MM.1S (cell line): ENCODE data around the gene NOD1.
A peak's percentile ranks its signal among the peaks of the same experiment; 100 is the strongest.
"Not testable (repeated sequence)": the region's sequence is repeated elsewhere in the genome, so short reads cannot be mapped to it uniquely, and the experiment has no call there.

Experiments used
- DNase-seq: peaks from one replicate; pipeline ENCODE4 v3.0.0-alpha.2; 2015
- H2AFZ ChIP-seq: fragments of 300-600 bp; sonication (generic); 2 replicates; pipeline ENCODE4 v1.6.0; 2016; ENCODE audit warnings: antibody characterized with exemption, low read length
- H3F3A ChIP-seq: fragments of 300-600 bp; sonication (generic); 2 replicates; pipeline ENCODE4 v1.6.1; 2016; ENCODE audit warnings: mild to moderate bottlenecking, antibody characterized with exemption, low read length, moderate library complexity, mixed read lengths; ENCODE audit not compliant: insufficient read depth
- H3K27ac ChIP-seq: fragments of 300-600 bp; sonication (generic); 2 replicates; pipeline ENCODE4 v1.5.1; 2016; ENCODE audit warnings: mild to moderate bottlenecking, low read length
- H3K27me3 ChIP-seq: fragments of 300-600 bp; sonication (generic); replicated peaks from 2 replicates; pipeline ENCODE4 v1.6.0; 2016; ENCODE audit warnings: low read length; ENCODE audit not compliant: insufficient read depth
- H3K36me3 ChIP-seq: fragments of 300-600 bp; sonication (generic); replicated peaks from 2 replicates; pipeline ENCODE4 v1.6.1; 2016; ENCODE audit warnings: mild to moderate bottlenecking, low read length, mixed read lengths; ENCODE audit not compliant: insufficient read depth
- H3K4me1 ChIP-seq: fragments of 300-600 bp; sonication (generic); 2 replicates; pipeline ENCODE4 v1.6.1; 2016; ENCODE audit warnings: low read length, mixed read lengths
- H3K4me2 ChIP-seq: fragments of 300-600 bp; sonication (generic); 2 replicates; pipeline ENCODE4 v1.6.0; 2016; ENCODE audit warnings: low read depth, low read length
- H3K4me3 ChIP-seq: fragments of 300-600 bp; sonication (generic); 2 replicates; pipeline ENCODE4 v1.5.1; 2016; ENCODE audit warnings: low read length, mixed read lengths
- H3K79me2 ChIP-seq: fragments of 300-600 bp; sonication (generic); 2 replicates; pipeline ENCODE4 v1.6.1; 2016; ENCODE audit warnings: mixed run types, low read length, mixed read lengths
- H3K9ac ChIP-seq: fragments of 300-600 bp; sonication (generic); 2 replicates; pipeline ENCODE4 v1.6.1; 2016; ENCODE audit warnings: low read length, mixed read lengths
- H3K9me2 ChIP-seq: fragments of 300-600 bp; sonication (generic); replicated peaks from 2 replicates; pipeline ENCODE4 v1.6.1; 2016; ENCODE audit warnings: mild to moderate bottlenecking, low read length, mixed read lengths; ENCODE audit not compliant: insufficient read depth
- H3K9me3 ChIP-seq: fragments of 300-600 bp; sonication (generic); replicated peaks from 2 replicates; pipeline ENCODE4 v1.6.1; 2016; ENCODE audit warnings: mild to moderate bottlenecking, low read length, mixed read lengths; ENCODE audit not compliant: insufficient read depth
- H4K20me1 ChIP-seq: fragments of 300-600 bp; sonication (generic); 2 replicates; pipeline ENCODE4 v1.6.1; 2016; ENCODE audit warnings: mild to moderate bottlenecking, low read length, moderate library complexity, mixed read lengths; ENCODE audit not compliant: insufficient read depth
- CTCF ChIP-seq: fragments of 300-600 bp; sonication (generic); IDR thresholded peaks from 2 replicates; pipeline ENCODE4 v1.5.1; 2016; ENCODE audit warnings: antibody characterized with exemption, low read length, mixed read lengths
- EZH2 ChIP-seq: fragments of 300-600 bp; sonication (generic); optimal IDR thresholded peaks from 2 replicates; pipeline ENCODE3; 2017; ENCODE audit warnings: low read depth, mild to moderate bottlenecking, antibody characterized with exemption, low read length, mixed read lengths
- EZH2phosphoT487 ChIP-seq: fragments of 300-600 bp; sonication (generic); IDR thresholded peaks from 2 replicates; pipeline ENCODE4 v1.6.1; 2018; ENCODE audit warnings: antibody characterized with exemption, low read length

NOD1 gene

GRCh38 chr7:30478349-30479201 lies at the start of gene NOD1:
Gene NOD1, minus strand, starts transcription at chr7:30478784. Its CDS starts 21,863 bp downstream, at chr7:30456921.
- H3K27ac ChIP-seq = peak within 1 kb of the TSS; percentile 48; the same call in 1 of the 2 replicates
- H3K27me3 ChIP-seq = no peaks in the 10 kb centered on the region
- H4K20me1 ChIP-seq = no peaks in the 10 kb centered on the region
- H3K9me2 ChIP-seq = no peaks in the 10 kb centered on the region
- TF ChIP-seq CTCF (peak; percentile 14; the same call in 1 of the 2 replicates), EZH2phosphoT487 (no peak), EZH2 (no peak)
- H3F3A ChIP-seq = peaks cover 6% of the 10 kb centered on the region; the same call in 1 of the 2 replicates
- no peaks in the 10 kb centered on the region for H3K4me1 ChIP-seq
- peak within 1 kb of the TSS; percentile 63 for H3K9ac ChIP-seq
- peak within 1 kb of the TSS; percentile 92 for H3K4me2 ChIP-seq
- H3K4me3 ChIP-seq = peak within 1 kb of the TSS; percentile 75
- H3K79me2 ChIP-seq = no peaks in the 10 kb centered on the region
- peak; percentile 66 for DNase-seq
- H3K9me3 ChIP-seq = no peaks in the 10 kb centered on the region
- no peaks in the 10 kb centered on the region for H3K36me3 ChIP-seq
- H2AFZ ChIP-seq = peak within 1 kb of the TSS; percentile 90

GRCh38 chr7:30527297-30527696 lies 48.7 kb upstream of the NOD1 start:
- H3K9me2 ChIP-seq = not testable (repeated sequence)

GRCh38 chr7:30526163-30526562 lies 47.6 kb upstream of the NOD1 start:
- Histone ChIP-seq H3K27ac (no peak overlapping the region), H3K4me2 (no peak overlapping the region), H3K9ac (no peak overlapping the region), H3K36me3 (no peaks in the 10 kb centered on the region), H4K20me1 (no peaks in the 10 kb centered on the region), H3K79me2 (no peaks in the 10 kb centered on the region), H3F3A (no peaks in the 10 kb centered on the region), H3K27me3 (no peaks in the 10 kb centered on the region), H3K4me3 (no peak overlapping the region), H3K9me3 (no peaks in the 10 kb centered on the region), H3K4me1 (no peaks in the 10 kb centered on the region), H2AFZ (no peak overlapping the region), H3K9me2 (no peaks in the 10 kb centered on the region)
- TF ChIP-seq CTCF (no peak), EZH2phosphoT487 (no peak), EZH2 (no peak)
- DNase-seq = no peak

More at GRCh38 chr7:30527297-30527696, 48.7 kb upstream of the NOD1 start:
- H3K36me3 ChIP-seq, H3K4me2 ChIP-seq, H3K9ac ChIP-seq, H4K20me1 ChIP-seq, H3K4me1 ChIP-seq, DNase-seq, H3K27ac ChIP-seq, H3K4me3 ChIP-seq, H3K9me3 ChIP-seq, H3K79me2 ChIP-seq, H3F3A ChIP-seq, H3K27me3 ChIP-seq, H2AFZ ChIP-seq: not testable (repeated sequence)

GRCh38 chr7:30525429-30525828 lies 46.8 kb upstream of the NOD1 start:
- Histone ChIP-seq H3F3A (peaks cover 2% of the 10 kb centered on the region; the same call in 1 of the 2 replicates), H4K20me1 (no peaks in the 10 kb centered on the region), H2AFZ (no peak overlapping the region), H3K9ac (no peak overlapping the region), H3K27me3 (no peaks in the 10 kb centered on the region), H3K79me2 (no peaks in the 10 kb centered on the region), H3K9me2 (no peaks in the 10 kb centered on the region), H3K4me3 (no peak overlapping the region), H3K4me1 (no peaks in the 10 kb centered on the region), H3K27ac (no peak overlapping the region), H3K36me3 (no peaks in the 10 kb centered on the region), H3K9me3 (no peaks in the 10 kb centered on the region), H3K4me2 (no peak overlapping the region)
- TF ChIP-seq EZH2 (no peak), EZH2phosphoT487 (no peak), CTCF (no peak)
- no peak for DNase-seq
